Activated T-cell treated with anti-CD3 and anti-CD28 coated beads, Interleukin-2, amount 50 U/mL, for 4 hours (primary cell): Measurements from ENCODE around the gene COPZ1. TPM values are rescaled to one million over a fixed set of nuclear protein-coding genes. Genes with fewer than 3 reads are reported as not detected.
"Not testable (repeated sequence)": the region's sequence is repeated elsewhere in the genome, so short reads cannot be mapped to it uniquely, and the experiment has no call there.

ENCODE experiments used
- ATAC-seq, 2 donors: fragments of 200-7000 bp; cut with Tn5 transposase; one replicate each; pipeline ENCODE4 v1.10.0; 2021
- DNase-seq: peaks from one replicate; pipeline ENCODE4 v3.0.0-alpha.2; 2020
- H3K27me3 Mint-ChIP-seq: one replicate; pipeline ENCODE4 v1.8.0; 2021; ENCODE audit warnings: low read depth, mixed read lengths
- H3K36me3 Mint-ChIP-seq: one replicate; pipeline ENCODE4 v1.8.0; 2022; ENCODE audit warnings: mixed read lengths; ENCODE audit not compliant: insufficient read depth
- H3K4me1 Mint-ChIP-seq: one replicate; pipeline ENCODE4 v1.8.0; 2021; ENCODE audit warnings: low read depth, mixed read lengths
- H3K4me3 Mint-ChIP-seq: one replicate; pipeline ENCODE4 v1.8.0; 2021; ENCODE audit warnings: mild to moderate bottlenecking, moderate library complexity, mixed read lengths
- H3K9me3 Mint-ChIP-seq: one replicate; pipeline ENCODE4 v1.8.0; 2021; ENCODE audit warnings: mixed read lengths
- total RNA-seq, 3 donors: library from RNA; stranded (reverse); gene quantifications; one replicate each; pipeline ENCODE4 v1.2.1, GENCODE V29; 2021

COPZ1 gene, protein sequence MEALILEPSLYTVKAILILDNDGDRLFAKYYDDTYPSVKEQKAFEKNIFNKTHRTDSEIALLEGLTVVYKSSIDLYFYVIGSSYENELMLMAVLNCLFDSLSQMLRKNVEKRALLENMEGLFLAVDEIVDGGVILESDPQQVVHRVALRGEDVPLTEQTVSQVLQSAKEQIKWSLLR
- 100 to 1,000 TPM in 2 of 3 donors, 10 to 100 TPM in 1; 97.5 to 113 (median 109) TPM for total RNA-seq

DNA sequence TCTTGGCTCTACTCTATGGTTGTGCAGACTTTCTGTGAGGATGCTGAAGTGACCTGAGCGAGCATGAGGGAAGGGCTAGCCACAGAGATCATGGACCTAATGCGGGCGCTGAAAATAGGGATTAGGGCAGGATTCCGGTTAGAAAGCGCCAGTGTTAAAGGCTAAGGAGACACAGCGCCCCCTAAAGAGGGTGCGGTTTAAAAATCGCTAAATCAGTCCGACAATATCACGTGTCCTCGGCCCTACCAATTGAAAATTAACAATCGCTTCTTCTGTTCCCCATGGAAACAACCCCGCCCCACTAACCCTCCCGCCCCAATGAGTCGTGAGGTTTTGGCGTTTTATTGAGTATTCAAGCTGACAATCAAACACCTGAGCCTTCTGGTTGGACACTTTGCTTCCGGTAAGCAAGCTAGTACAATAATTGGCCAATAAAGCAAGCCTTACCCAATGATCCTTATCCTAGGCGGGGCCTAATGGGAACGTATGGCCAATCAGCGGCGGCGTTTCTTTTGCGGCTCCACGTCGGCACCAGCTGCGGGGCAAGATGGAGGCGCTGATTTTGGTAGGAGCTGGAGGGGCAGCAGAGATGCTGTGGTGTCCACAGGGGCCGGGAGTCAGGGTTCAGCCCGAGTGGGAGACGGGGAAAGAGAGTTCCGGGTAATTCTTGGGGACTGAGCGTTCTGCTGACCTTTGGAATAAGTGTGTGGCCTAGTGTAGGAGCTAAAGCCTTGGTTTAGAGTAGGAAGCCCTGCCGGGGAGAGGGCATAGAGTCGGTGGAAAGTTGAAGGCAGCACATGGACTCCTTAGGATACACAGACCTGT lies at the start of gene COPZ1:
Gene COPZ1, plus strand, starts transcription at position 515 of the 825 bp plus-strand sequence. Its CDS starts 33 bp downstream, at position 548.
- peaks cover 35% of the 10 kb centered on the region for H3K4me1 Mint-ChIP-seq
- peak; percentile 98 for ATAC-seq
- DNase-seq, result peak; percentile 87
- H3K36me3 Mint-ChIP-seq, result peaks cover 9% of the 10 kb centered on the region
- peak within 1 kb of the TSS; percentile 98 for H3K4me3 Mint-ChIP-seq
- H3K9me3 Mint-ChIP-seq, result no peaks in the 10 kb centered on the region
- no peaks in the 10 kb centered on the region for H3K27me3 Mint-ChIP-seq

DNA sequence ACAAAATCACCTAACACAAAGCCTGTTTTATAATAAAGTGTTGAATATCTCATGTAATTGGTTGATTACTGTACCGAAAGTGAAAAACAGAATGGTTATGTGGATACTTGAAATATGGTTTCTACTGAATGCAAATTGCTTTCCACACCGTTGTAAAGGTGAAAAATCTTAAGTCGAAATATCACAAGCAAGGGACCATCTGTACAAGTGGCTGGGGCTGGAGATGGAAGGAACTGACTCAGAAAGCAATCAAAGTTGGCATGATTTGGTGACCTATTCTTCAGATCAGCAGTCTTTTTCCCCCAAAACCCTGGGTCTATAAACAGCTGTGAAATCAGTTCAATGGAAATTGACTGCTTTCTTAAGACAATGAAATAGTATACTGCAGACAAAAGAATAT lies 48.6 kb upstream of the COPZ1 start:
- DNase-seq (no peak), ATAC-seq (no peak)
- Mint-ChIP-seq H3K36me3 (peaks cover 8% of the 10 kb centered on the region), H3K9me3 (no peaks in the 10 kb centered on the region), H3K27me3 (no peaks in the 10 kb centered on the region), H3K4me3 (peak overlapping the region; percentile 27), H3K4me1 (peaks cover 44% of the 10 kb centered on the region)

DNA sequence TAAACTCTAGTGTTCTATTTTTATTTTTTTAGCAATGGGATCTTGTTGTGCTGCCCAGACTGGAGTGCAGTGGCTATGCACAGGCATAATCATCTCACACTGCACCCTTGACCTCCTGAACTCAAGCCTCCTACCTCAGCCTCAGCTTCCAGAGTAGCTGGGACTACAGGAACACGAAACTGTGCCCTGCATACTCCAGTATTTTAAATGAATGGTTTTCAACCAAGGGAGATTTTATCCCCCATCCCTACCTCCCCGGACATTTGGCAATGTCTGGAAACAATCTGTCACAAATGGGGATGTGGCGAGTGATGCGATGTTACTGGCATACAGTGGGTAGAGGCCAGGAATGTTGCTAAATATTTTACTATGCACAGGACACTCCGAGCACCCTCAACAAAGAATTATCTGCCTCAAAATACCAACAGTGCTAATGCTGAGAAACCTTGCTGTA lies 47.1 kb upstream of the COPZ1 start:
- no peaks in the 10 kb centered on the region for H3K27me3 Mint-ChIP-seq
- no peak for DNase-seq
- H3K4me3 Mint-ChIP-seq, result no peak overlapping the region

DNA sequence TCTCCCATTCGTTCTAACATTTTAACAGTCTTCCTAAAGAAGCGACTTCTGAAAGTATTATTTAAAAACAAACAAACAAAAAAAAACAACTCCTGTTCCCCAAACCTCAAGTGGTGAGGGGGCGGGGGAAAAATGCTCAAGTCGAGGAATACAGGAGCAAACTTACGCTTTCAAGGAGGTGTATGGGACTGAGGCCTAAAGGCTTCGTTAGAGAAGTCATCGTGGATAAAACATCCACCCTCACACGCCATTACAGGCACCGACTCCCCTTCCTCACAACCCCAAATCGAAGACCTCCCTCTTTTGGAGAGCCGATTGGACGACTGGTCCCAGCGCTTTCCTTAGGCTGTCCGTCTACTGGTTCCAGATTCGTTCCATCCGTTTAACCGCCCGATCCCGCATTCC lies 45.7 kb upstream of the COPZ1 start:
- ATAC-seq (peak in 1 of 2 donors; percentile 0), DNase-seq (no peak)
- peaks cover 45% of the 10 kb centered on the region for H3K4me1 Mint-ChIP-seq
- H3K4me3 Mint-ChIP-seq, result no peak overlapping the region
- H3K9me3 Mint-ChIP-seq, result no peaks in the 10 kb centered on the region
- no peaks in the 10 kb centered on the region for H3K36me3 Mint-ChIP-seq
- H3K27me3 Mint-ChIP-seq, result no peaks in the 10 kb centered on the region

More for the DNA sequence above, 47.1 kb upstream of the COPZ1 start:
- H3K9me3 Mint-ChIP-seq, result no peaks in the 10 kb centered on the region
- H3K36me3 Mint-ChIP-seq, result peaks cover 8% of the 10 kb centered on the region
- ATAC-seq, result no peak
- H3K4me1 Mint-ChIP-seq, result peaks cover 37% of the 10 kb centered on the region

DNA sequence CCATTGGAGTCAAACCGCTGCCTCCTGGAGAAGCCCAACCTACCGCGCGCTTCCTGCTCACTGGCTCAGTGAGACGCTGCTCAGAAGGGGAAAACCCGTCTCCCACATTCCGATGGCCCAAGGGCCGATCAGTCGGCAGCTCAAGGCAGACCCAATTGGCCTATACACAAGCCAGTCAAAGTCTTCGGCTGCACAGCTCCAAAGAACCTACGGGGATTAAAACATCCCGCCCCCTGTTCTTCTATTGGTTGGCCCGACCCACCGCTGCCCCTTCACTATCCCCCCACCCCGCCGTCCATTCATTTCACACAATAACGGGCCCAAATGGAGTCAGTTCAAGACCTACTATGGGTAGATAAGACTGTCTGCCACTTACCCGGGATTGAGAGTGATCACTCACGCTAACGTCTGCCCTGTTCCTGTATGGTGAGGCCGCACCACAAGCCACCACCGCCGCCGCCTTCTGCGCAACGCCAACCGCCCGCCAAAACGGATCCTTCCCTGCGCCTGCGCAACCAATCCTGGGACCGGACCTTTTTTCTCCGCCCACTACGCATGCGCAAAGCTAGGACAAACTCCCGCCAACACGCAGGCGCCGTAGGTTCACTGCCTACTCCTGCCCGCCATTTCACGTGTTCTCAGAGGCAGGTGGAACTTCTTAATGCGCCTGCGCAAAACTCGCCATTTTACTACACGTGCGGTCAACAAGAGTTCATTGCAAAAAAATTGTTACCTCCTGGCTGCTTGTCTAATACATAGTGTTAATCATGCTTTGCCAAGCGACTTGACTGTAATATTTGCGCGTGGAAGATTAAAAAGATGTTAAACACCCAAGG lies 45.1 kb upstream of the COPZ1 start, which contains the start of gene CBX5:
Gene CBX5, minus strand, starts transcription at position 491 of the 836 bp plus-strand sequence. CDS start 22,472 bp downstream, outside the sequence.
- DNase-seq (peak; percentile 99), ATAC-seq (peak; percentile 75 to 79)
- Mint-ChIP-seq H3K4me1 (peaks cover 47% of the 10 kb centered on the region), H3K36me3 (no peaks in the 10 kb centered on the region), H3K9me3 (no peaks in the 10 kb centered on the region), H3K4me3 (no peak within 1 kb of the TSS), H3K27me3 (no peaks in the 10 kb centered on the region)

DNA sequence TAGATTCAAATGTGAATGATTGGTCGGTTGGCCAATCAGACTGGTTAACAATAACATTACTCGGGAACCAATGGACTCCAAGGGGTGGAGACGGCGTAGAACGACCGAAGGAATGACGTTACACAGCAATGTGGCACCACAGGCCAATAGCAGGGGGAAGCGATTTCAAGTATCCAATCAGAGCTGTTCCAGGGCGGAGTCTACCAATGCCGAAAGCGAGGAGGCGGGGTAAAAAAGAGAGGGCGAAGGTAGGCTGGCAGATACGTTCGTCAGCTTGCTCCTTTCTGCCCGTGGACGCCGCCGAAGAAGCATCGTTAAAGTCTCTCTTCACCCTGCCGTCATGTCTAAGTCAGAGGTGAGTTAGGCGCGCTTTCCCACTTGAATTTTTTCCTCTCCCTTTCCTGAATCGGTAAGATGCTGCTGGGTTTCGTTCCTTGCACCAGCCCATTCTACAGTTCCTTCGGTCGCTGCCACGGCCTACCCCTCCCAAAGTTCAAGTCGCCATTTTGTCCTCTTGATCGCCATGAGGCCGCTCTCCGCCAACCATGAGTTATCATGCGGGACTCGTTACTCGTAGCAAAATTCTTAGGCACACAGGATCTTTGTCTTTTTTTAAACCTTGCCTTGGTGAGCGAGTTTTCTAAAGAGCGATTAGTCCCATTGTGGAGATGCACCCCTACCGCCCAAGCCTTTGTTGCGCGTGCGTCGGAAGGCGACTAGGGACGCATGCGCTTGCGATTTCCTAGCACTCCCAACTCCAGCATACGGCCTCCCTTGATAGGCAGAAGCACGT lies 44.3 kb upstream of the COPZ1 start, which contains the start of gene HNRNPA1:
Gene HNRNPA1, plus strand, starts transcription at position 259 of the 793 bp plus-strand sequence. Its CDS starts 82 bp downstream, at position 341.
- no peak within 1 kb of the TSS for H3K4me3 Mint-ChIP-seq
- H3K4me1 Mint-ChIP-seq, result peaks cover 49% of the 10 kb centered on the region
- H3K9me3 Mint-ChIP-seq, result no peaks in the 10 kb centered on the region
- DNase-seq (peak; percentile 89), ATAC-seq (peak; percentile 82 to 84)
- no peaks in the 10 kb centered on the region for H3K36me3 Mint-ChIP-seq
- no peaks in the 10 kb centered on the region for H3K27me3 Mint-ChIP-seq

DNA sequence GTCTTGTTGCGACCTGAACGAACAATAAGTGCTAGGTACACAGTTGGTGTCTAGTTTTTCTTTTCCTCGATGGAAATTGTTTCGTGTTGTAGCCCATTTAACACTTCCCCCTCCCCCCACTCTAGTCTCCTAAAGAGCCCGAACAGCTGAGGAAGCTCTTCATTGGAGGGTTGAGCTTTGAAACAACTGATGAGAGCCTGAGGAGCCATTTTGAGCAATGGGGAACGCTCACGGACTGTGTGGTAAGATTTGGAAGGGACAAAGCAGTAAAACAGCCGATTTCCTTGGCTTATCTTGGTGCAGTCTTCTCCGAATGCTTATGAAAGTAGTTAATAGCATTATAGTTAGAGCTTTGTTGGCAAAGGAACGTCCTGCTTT lies 43.7 kb upstream of the COPZ1 start:
- H3K4me1 Mint-ChIP-seq, result peaks cover 49% of the 10 kb centered on the region
- not testable (repeated sequence) for H3K9me3 Mint-ChIP-seq, DNase-seq, H3K4me3 Mint-ChIP-seq, H3K27me3 Mint-ChIP-seq, ATAC-seq, H3K36me3 Mint-ChIP-seq

DNA sequence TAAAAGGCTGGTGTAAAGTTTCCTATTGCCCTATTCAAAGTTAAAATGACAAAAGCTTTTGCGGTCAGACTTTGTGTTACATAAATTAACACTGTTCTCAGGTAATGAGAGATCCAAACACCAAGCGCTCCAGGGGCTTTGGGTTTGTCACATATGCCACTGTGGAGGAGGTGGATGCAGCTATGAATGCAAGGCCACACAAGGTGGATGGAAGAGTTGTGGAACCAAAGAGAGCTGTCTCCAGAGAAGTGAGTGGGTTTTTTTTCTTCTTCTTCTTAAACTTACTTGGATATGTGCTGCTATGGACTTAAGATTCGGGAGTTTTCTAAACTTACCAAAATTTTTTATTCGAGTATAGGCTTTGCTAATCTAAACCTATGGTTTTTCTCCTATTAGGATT lies 43.2 kb upstream of the COPZ1 start:
- peaks cover 48% of the 10 kb centered on the region for H3K4me1 Mint-ChIP-seq
- not testable (repeated sequence) for H3K36me3 Mint-ChIP-seq, DNase-seq, H3K9me3 Mint-ChIP-seq, H3K4me3 Mint-ChIP-seq, ATAC-seq, H3K27me3 Mint-ChIP-seq

DNA sequence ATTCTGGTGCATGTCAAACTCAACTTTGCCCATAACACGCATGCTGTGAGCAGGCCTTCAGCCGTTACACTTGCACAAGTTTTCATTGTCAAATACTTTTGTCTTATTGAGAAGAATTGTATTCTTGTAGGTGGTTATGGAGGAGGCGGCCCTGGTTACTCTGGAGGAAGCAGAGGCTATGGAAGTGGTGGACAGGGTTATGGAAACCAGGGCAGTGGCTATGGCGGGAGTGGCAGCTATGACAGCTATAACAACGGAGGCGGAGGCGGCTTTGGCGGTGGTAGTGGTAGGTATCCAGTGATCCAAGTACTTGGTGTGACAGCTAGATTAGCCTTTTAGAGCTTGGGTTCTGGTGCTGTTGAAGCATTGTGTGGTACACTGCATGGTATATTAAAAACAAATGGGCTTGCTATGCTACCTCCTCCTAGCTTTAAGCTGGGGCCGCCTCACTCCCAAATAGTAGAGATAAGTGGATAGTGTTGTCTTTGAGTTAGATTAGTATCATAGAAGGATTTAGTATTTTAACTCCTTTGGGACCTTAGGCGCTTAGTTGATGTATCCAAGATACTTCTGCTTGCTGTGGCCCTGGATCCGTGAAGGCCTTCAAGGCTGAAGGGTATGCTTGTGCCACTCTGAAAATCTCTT lies 41.9 kb upstream of the COPZ1 start:
- H3K9me3 Mint-ChIP-seq, result no peaks in the 10 kb centered on the region
- H3K27me3 Mint-ChIP-seq, result no peaks in the 10 kb centered on the region
- H3K4me3 Mint-ChIP-seq, result no peak overlapping the region
- ATAC-seq (no peak), DNase-seq (no peak)
- peaks cover 50% of the 10 kb centered on the region for H3K4me1 Mint-ChIP-seq
- peaks cover 7% of the 10 kb centered on the region for H3K36me3 Mint-ChIP-seq

DNA sequence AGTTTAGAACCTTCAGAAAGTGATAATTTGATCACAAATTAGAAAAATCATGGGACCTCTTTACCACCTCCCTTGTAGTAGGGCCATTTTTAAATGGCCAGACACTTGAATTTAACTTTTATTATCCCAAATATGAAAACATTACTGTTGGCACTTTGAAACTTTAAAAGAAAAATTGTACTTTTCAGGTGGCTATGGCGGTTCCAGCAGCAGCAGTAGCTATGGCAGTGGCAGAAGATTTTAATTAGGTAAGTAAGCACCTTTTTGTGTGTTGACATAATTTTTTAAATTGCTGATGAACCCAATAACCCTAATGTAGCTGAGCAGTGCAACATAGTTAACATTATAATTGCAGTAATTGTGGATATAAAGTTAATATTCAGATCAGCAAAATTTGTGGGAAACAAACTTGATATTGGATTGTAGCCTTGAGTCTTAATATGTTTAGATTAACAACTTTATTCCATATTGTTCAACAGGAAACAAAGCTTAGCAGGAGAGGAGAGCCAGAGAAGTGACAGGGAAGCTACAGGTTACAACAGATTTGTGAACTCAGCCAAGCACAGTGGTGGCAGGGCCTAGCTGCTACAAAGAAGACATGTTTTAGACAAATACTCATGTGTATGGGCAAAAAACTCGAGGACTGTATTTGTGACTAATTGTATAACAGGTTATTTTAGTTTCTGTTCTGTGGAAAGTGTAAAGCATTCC lies 40.7 kb upstream of the COPZ1 start:
- H3K27me3 Mint-ChIP-seq, H3K4me3 Mint-ChIP-seq, ATAC-seq, DNase-seq, H3K9me3 Mint-ChIP-seq, H3K36me3 Mint-ChIP-seq: not testable (repeated sequence)
- peaks cover 43% of the 10 kb centered on the region for H3K4me1 Mint-ChIP-seq

DNA sequence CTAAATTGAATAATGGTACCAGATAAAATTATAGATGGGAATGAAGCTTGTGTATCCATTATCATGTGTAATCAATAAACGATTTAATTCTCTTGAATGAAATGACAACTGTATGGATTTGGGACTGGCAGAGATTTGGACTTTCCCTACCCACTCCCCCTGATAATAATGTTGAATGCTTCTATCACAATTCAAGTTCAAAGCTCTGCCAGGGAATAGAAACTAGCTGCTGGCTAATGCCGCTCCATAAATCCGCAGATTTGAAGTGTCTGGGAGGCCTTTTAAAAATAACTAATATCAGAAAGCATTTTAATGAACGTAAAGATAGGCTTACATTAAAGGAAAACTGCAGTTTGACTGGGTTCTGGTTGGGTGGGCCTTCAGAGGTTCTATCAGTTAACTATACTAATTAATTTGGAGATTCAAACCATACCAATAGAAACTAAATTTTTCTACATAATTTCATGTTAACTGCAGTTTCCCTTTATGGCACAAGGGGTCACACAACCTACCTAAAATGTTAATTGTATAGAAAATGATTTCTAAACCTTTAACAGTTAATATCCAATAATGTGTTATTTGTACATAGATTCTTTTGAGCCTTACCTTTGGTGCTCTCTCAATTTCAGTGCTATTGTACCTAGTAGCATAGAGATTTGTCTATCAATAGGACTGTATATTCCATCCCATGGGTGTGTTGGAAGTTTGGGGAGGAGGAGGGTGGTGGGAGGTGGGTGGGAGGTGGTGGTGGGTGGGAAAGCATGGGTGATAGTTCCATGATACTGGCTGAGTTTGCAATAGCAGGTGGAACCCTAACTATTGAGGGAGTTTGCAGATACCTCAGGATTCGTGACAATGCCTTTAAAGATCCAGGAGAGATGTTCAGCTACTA lies 39.5 kb upstream of the COPZ1 start:
- ATAC-seq, result no peak
- H3K4me1 Mint-ChIP-seq, result peaks cover 43% of the 10 kb centered on the region
- H3K4me3 Mint-ChIP-seq, result no peak overlapping the region

More for the DNA sequence above, 39.5 kb upstream of the COPZ1 start:
- Mint-ChIP-seq H3K27me3 (no peaks in the 10 kb centered on the region), H3K9me3 (no peaks in the 10 kb centered on the region), H3K36me3 (peaks cover 10% of the 10 kb centered on the region)
- DNase-seq, result no peak
